ENCODE results near the gene JAGN1. TPM values are rescaled to one million over a fixed set of nuclear protein-coding genes. Genes with fewer than 3 reads are reported as not detected.

JAGN1 gene
- polyA plus RNA-seq, 1 of the 3 experiments (the other 2 are of a cell fraction) = 41.6 TPM

- TF ChIP-seq IRF3 (IDR thresholded peaks at IDR 0.05; ENCODE audit: low read depth, low read length) (no peak), TCF12 (IDR thresholded peaks at IDR 0.05) (peak; percentile 21; the same call in 1 of the 2 replicates)
- 75% methylated on average over 7 of the region's 7 CpGs for WGBS (ENCODE audit: low lambda C conversion rate)
- Histone ChIP-seq H3K9ac (no peak overlapping the region), H3K4me1 (ENCODE audit: control insufficient read depth in 1 of 2, insufficient read depth in 2 of 2, low read depth in 1 of 2, low read length in 1 of 2) (peaks cover 6 to 40% of the 10 kb centered on the region in 2 experiments; a peak in 3 of 4 replicates), H3K27ac (ENCODE audit: low read depth in 2 of 2, low read length in 1 of 2) (no peak overlapping the region), H2AFZ (ENCODE audit: low read depth) (no peak overlapping the region), H3K4me2 (no peak overlapping the region), H3K79me2 (ENCODE audit: insufficient read depth) (no peaks in the 10 kb centered on the region), H3K9me3 (no peaks in the 10 kb centered on the region), H3K9me2 (no peaks in the 10 kb centered on the region), H3K27me3 (ENCODE audit: insufficient read depth) (no peaks in the 10 kb centered on the region), H3F3A (replicated peaks; ENCODE audit: insufficient read depth) (peaks cover 6% of the 10 kb centered on the region), H3K36me3 (replicated peaks in 1 of 2; ENCODE audit: control insufficient read depth in 1 of 2, insufficient read depth in 2 of 2, low read length in 1 of 2) (no peaks in the 10 kb centered on the region), H4K20me1 (ENCODE audit: insufficient read depth) (no peaks in the 10 kb centered on the region), H3K4me3 (ENCODE audit: low read depth in 2 of 2, low read length in 1 of 2) (no peak overlapping the region)
- ChIA-PET POLR2A (interaction anchor here (0.6 kb wide), 1 partner anchor 10 kb away, joined by 4 read pairs; no protein-coding TSS in a partner anchor), CTCF (interaction anchor here (3.9 kb wide), 1 partner anchor 19 kb away, joined by 33 read pairs; the partner anchor contains the start of gene CRELD1)
- no peak for DNase-seq
Observed at GRCh38 chr3:9912294-9912935, 22.0 kb downstream of the JAGN1 start.

GRCh38 chr3:9913601-9914000 is 23.2 kb downstream of the JAGN1 start:
- Histone ChIP-seq H3K27ac (ENCODE audit: low read depth in 2 of 2, low read length in 1 of 2) (peak overlapping the region in 1 of 2 experiments; percentile 65; a peak in 2 of 4 replicates), H3K4me3 (ENCODE audit: low read depth in 2 of 2, low read length in 1 of 2) (no peak overlapping the region), H3K9me3 (no peaks in the 10 kb centered on the region), H3K79me2 (ENCODE audit: insufficient read depth) (no peaks in the 10 kb centered on the region), H3K9ac (no peak overlapping the region), H3K36me3 (replicated peaks in 1 of 2; ENCODE audit: control insufficient read depth in 1 of 2, insufficient read depth in 2 of 2, low read length in 1 of 2) (no peaks in the 10 kb centered on the region), H3K4me1 (ENCODE audit: control insufficient read depth in 1 of 2, insufficient read depth in 2 of 2, low read depth in 1 of 2, low read length in 1 of 2) (peaks cover 6 to 44% of the 10 kb centered on the region in 2 experiments; a peak in 3 of 4 replicates), H3F3A (replicated peaks; ENCODE audit: insufficient read depth) (peaks cover 6% of the 10 kb centered on the region), H2AFZ (ENCODE audit: low read depth) (no peak overlapping the region), H3K4me2 (no peak overlapping the region), H3K9me2 (no peaks in the 10 kb centered on the region), H4K20me1 (ENCODE audit: insufficient read depth) (no peaks in the 10 kb centered on the region), H3K27me3 (ENCODE audit: insufficient read depth) (no peaks in the 10 kb centered on the region)
- peak; percentile 39 for DNase-seq
- TF ChIP-seq FOSL2 (IDR thresholded peaks at IDR 0.05; ENCODE audit: borderline replicate concordance, low read depth) = no peak
- TF ChIP-seq GABPA (IDR thresholded peaks at IDR 0.05; ENCODE audit: low read depth) = no peak
- TF ChIP-seq FOXM1 (IDR thresholded peaks at IDR 0.05; ENCODE audit: low read depth) = no peak
- no peak for TF ChIP-seq POLR2AphosphoS5 (IDR thresholded peaks at IDR 0.05; ENCODE audit: low read depth, low read length)
- no peak for TF ChIP-seq SIN3A (IDR thresholded peaks at IDR 0.05; ENCODE audit: borderline replicate concordance, low read depth, low read length)
- TF ChIP-seq RCOR1 (IDR thresholded peaks at IDR 0.05; ENCODE audit: low read length) = no peak
- no peak for TF ChIP-seq CTCF (IDR thresholded peaks at IDR 0.05)
- TF ChIP-seq CHD2 (IDR thresholded peaks at IDR 0.05; ENCODE audit: low read length, partially characterized antibody) = no peak
- TF ChIP-seq RFX5 (IDR thresholded peaks at IDR 0.05; ENCODE audit: low read length) = no peak
- TF ChIP-seq TAF1 (IDR thresholded peaks at IDR 0.05; ENCODE audit: borderline replicate concordance, low read depth, low read length) = no peak
- TF ChIP-seq EP300 (IDR thresholded peaks at IDR 0.05; ENCODE audit: borderline replicate concordance in 1 of 2, low read depth in 1 of 2, low read length in 1 of 2) = no peak
- TF ChIP-seq SMC3 (IDR thresholded peaks at IDR 0.05; ENCODE audit: low read depth, low read length) = no peak
- TF ChIP-seq YY1 (IDR thresholded peaks at IDR 0.05; ENCODE audit: low read depth) = no peak
- TF ChIP-seq ELF1 (IDR thresholded peaks at IDR 0.05) = no peak
- no peak for TF ChIP-seq RAD21 (IDR thresholded peaks at IDR 0.05; ENCODE audit: low read length)
- no peak for TF ChIP-seq PBX3 (IDR thresholded peaks at IDR 0.05)
- no peak for TF ChIP-seq EZH2phosphoT487 (IDR thresholded peaks at IDR 0.05; ENCODE audit: borderline replicate concordance, low read depth)
- no peak for TF ChIP-seq ZBTB33 (IDR thresholded peaks at IDR 0.05; ENCODE audit: borderline replicate concordance, low read depth)
- POLR2A ChIA-PET = interaction anchor here (0.9 to 1.6 kb wide), 2 partner anchors 23 to 65 kb away, joined by 3 to 6 read pairs; partner anchors contain the start of gene JAGN1
- WGBS (ENCODE audit: low lambda C conversion rate) = 85% methylated on average over 5 of the region's 5 CpGs
- CTCF ChIA-PET = interaction anchor here (1.1 to 3.9 kb wide), 3 partner anchors 18 to 65 kb away, joined by 4 to 33 read pairs (median 8); partner anchors contain the start of gene CRELD1
